ENCODE measurements around the gene ALKBH8. TPM values are rescaled to one million over a fixed set of nuclear protein-coding genes. Genes with fewer than 3 reads are reported as not detected.
A peak's percentile ranks its signal among the peaks of the same experiment; 100 is the strongest.
"Not testable (repeated sequence)": the region's sequence is repeated elsewhere in the genome, so short reads cannot be mapped to it uniquely, and the experiment has no call there.

Gene ALKBH8
- total RNA-seq, 1 donor: 6.5 TPM

DNA sequence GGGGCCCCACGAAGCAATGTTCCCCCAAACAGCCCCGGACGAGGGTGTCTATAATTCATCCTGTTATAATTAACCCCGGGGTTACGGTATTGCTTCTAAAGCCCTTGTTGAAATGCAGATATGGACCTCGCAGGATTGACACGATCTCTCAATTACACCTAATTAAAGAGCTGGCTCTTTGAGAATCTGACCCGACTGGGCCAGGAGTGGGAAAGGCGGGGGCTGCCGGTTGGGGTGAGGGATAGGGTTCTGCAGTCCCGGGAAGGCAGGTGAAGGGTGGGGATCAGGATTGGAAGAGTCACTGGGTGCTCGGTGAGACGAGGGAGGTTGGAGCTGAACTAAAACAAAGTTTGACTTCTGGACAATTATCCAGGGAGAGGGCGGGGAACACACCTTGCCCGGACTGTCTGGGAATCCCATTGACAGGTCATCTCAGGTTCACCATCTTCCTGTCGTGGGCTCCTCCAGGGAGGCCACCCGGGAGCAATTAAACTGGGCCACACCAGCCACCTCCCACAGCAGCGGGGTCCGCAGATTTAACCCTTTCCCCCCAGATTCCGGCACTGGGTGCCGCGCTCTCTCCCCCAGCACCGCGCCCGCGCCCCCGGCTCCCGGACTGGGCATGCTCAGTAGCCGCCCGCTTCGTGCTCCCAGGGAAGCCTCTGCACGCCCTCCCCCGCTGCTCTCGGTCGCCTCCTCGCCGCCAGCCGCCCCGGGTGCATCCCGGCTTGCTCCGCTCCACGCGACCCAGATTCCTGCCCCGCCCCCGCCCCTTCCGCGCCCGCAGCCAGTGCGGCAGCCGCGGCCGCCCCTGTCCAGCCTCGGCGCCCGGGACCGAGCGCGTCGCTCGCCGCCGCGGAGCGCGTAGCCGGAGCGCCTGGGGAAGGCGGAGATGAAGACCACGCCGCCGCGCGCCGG lies 25.2 kb upstream of the ALKBH8 start, which contains the start of gene ELMOD1:
Gene ELMOD1 (plus strand): TSS at position 688 of the 918 bp plus-strand sequence. CDS start 27,043 bp downstream, outside the sequence.
- peak; percentile 48 for DNase-seq (ENCODE audit: low read depth)
- TF ChIP-seq, protein P1, sequence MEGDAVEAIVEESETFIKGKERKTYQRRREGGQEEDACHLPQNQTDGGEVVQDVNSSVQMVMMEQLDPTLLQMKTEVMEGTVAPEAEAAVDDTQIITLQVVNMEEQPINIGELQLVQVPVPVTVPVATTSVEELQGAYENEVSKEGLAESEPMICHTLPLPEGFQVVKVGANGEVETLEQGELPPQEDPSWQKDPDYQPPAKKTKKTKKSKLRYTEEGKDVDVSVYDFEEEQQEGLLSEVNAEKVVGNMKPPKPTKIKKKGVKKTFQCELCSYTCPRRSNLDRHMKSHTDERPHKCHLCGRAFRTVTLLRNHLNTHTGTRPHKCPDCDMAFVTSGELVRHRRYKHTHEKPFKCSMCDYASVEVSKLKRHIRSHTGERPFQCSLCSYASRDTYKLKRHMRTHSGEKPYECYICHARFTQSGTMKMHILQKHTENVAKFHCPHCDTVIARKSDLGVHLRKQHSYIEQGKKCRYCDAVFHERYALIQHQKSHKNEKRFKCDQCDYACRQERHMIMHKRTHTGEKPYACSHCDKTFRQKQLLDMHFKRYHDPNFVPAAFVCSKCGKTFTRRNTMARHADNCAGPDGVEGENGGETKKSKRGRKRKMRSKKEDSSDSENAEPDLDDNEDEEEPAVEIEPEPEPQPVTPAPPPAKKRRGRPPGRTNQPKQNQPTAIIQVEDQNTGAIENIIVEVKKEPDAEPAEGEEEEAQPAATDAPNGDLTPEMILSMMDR (IDR thresholded peaks at IDR 0.05; ENCODE audit: insufficient read depth, low read depth, low read length): peak; percentile 9
- peak within 1 kb of the TSS; percentile 79 for H3K4me3 ChIP-seq (ENCODE audit: low read depth, low read length)

DNA sequence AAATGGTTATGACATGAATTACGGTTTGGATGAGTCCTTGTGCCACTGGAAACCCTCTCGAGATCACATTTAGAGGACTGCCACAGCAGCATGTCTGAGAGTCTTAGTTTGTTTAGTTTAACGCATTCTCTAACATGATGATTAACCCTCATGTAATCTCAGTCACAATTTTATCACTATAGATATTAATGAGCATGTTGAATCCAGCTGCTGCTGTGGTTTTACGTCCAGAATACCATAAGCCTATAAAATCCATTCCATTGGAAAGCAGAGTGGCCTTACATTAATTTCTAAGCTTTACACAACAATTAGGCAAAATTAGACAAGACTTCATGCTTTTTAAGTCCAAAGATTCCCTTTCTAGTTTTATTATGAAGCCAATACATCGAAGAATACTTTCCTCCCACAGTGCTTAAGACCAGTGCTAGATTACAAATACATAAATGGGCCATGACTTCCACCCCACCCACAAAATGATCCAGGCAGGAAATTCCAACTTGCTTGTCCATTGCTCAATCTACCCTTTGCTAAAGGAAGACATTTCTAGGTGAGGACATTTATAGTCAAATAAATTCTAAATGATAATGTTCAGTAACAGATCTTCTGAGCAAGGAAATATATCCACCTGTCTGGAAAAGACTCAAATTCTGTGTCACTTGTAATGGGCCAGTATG lies 21.9 kb upstream of the ALKBH8 start:
- H3K4me3 ChIP-seq (ENCODE audit: low read depth, low read length): no peak overlapping the region
- TF ChIP-seq, protein P1 (IDR thresholded peaks at IDR 0.05; ENCODE audit: insufficient read depth, low read depth, low read length): no peak
- DNase-seq (ENCODE audit: low read depth): peak; percentile 94

DNA sequence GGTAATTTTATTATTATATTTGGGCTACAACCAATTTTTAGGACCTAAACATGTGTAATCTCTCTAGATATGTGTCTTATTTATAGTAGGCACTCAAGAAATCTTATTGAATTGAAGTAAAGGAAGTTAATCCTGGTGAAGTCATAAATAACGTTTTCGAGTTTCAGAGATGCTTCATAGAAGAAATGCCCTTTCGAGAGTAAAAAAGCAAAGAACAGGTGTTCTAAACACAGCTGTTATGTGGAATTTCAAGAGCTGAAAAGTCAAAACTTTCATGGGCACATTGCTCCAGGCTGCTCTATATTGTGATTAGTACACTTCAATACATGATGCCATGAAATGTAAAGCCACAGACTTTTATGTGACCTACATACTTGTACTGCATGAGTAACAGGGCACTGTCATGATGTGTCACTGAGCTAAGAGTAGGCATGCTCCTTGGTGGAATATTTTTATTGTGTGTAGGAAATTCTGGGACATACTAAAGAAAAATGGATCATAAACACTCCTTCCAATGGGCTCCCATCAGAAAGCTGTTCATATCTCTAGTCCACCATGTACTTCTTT lies 18.2 kb upstream of the ALKBH8 start:
- no peak for DNase-seq (ENCODE audit: low read depth)
- TF ChIP-seq, protein P1 (IDR thresholded peaks at IDR 0.05; ENCODE audit: insufficient read depth, low read depth, low read length): no peak
- no peak overlapping the region for H3K4me3 ChIP-seq (ENCODE audit: low read depth, low read length)

DNA sequence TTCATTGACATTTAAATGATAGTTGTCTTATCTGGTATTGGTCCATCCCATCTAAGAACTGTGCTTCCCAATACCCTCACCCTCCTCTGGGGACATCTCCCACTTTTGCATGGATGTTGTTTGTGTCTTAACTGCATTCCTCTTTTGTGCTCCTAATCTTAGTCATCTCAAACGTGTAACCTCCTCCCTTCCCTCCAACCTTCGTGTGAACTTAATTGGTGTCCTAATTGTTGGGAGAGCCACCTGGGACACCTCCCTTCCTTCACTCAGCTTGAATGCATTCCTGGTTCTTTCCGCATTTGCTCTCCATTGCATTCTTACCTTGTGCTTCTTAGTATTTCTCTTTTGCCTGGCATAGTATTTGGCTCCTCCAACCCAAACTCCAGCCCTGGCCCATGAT lies 15.6 kb upstream of the ALKBH8 start:
- TF ChIP-seq, protein P1 (IDR thresholded peaks at IDR 0.05; ENCODE audit: insufficient read depth, low read depth, low read length): no peak
- DNase-seq (ENCODE audit: low read depth): no peak
- no peak overlapping the region for H3K4me3 ChIP-seq (ENCODE audit: low read depth, low read length)

DNA sequence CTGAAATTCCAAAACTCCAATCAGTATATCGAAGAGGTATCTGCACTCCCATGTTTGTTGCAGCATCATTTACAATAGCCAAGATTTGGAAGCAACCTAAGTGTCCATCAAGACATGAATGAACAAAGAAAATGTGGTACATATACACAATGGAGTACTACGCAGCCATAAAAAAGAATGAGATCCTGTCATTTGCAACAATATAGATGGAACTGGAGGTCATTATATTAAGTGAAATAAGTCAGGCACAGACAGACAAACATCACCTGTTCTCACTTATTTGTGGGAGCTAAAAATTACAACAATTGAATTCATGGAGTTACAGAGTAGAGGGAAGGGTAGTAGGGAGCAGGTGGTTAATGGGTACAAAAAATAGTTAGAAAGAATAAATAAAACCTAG lies 13.6 kb upstream of the ALKBH8 start:
- DNase-seq (ENCODE audit: low read depth); H3K4me3 ChIP-seq (ENCODE audit: low read depth, low read length): not testable (repeated sequence)

DNA sequence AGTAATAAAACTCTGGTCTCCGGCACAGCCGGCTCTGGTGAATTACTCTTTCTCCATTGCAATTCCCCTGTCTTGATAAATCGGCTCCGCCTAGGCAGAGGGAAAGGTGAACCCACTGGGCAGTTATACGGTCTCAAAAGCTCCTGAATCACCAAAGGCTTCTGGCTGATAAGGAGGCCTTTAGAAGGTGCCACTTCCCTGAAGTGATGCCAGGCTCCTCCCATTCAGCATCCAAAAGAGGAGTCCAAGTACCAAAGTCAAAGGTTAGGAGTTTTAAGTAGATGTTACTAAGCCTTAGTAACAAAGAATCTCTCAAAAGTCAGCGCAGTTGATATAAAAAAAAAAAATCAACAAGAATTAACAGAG lies 11.8 kb upstream of the ALKBH8 start:
- H3K4me3 ChIP-seq (ENCODE audit: low read depth, low read length): no peak overlapping the region
- no peak for DNase-seq (ENCODE audit: low read depth)
- TF ChIP-seq, protein P1 (IDR thresholded peaks at IDR 0.05; ENCODE audit: insufficient read depth, low read depth, low read length): no peak
